ENCODE results near the gene TMEM243. TPM values are rescaled to one million over a fixed set of nuclear protein-coding genes. Genes with fewer than 3 reads are reported as not detected.
"Not testable (repeated sequence)": the region's sequence is repeated elsewhere in the genome, so short reads cannot be mapped to it uniquely, and the experiment has no call there.

TMEM243 gene
- total RNA-seq (10 to 100 TPM in 1 of 4 donors, 1 to 10 TPM in 3; 7.1 to 10.8 (median 8.7) TPM), polyA plus RNA-seq (11.2 TPM)
- long read RNA-seq, donor 1, transcript TMEM243-201 (4 exons, 1,063 nt), result minor isoform, 5 of 17 reads
- long read RNA-seq, donor 1, transcript TMEM243-203 (5 exons, 1,273 nt), result major isoform, 11 of 17 reads
- long read RNA-seq, donor 1, partial matches to known transcripts, result 0 of 17 reads
- long read RNA-seq, donor 1, other reads (novel, unspliced or antisense), result 1 of 17 reads
- long read RNA-seq, donor 2, transcript TMEM243-203 (5 exons, 1,273 nt), result major isoform, 6 of 8 reads
- long read RNA-seq, donor 2, partial matches to known transcripts, result 0 of 8 reads
- long read RNA-seq, donor 2, other reads (novel, unspliced or antisense), result 1 of 8 reads
- long read RNA-seq, donor 3, transcript TMEM243-203 (5 exons, 1,273 nt), result minor isoform, 5 of 28 reads
- long read RNA-seq, donor 3, transcript TMEM243-201 (4 exons, 1,063 nt), result major isoform, 16 of 28 reads
- long read RNA-seq, donor 3, partial matches to known transcripts, result 1 of 28 reads
- long read RNA-seq, donor 3, other reads (novel, unspliced or antisense), result 3 of 28 reads
- long read RNA-seq, donor 4, partial matches to known transcripts, result 0 of 3 reads
- long read RNA-seq, donor 4, other reads (novel, unspliced or antisense), result 1 of 3 reads

GRCh38 chr7:87219545-87220025 is at the start of gene TMEM243:
Gene TMEM243, minus strand, starts transcription at chr7:87219732. Its CDS starts 229 bp downstream, at chr7:87219503.
- ATAC-seq (peak; percentile 91 to 94), DNase-seq (peak; percentile 84 to 94 (median 93))
- peak within 1 kb of the TSS; percentile 83 for H3K4me3 ChIP-seq (ENCODE audit: low read length)
- H3K27me3 ChIP-seq (ENCODE audit: control insufficient read depth, insufficient read depth), result no peaks in the 10 kb centered on the region
- WGBS, result under 1% methylated on average over 41 of the region's 41 CpGs
- peak within 1 kb of the TSS; percentile 79 for H3K27ac ChIP-seq (ENCODE audit: low read length)
- peaks cover 2% of the 10 kb centered on the region for H3K4me1 ChIP-seq (ENCODE audit: control insufficient read depth, insufficient read depth, low read length)
- intact Hi-C loops (cut with DNase I), result loop anchor here in 3 of 4 donors (10.0 kb wide), 1 partner anchor 55 kb away; no protein-coding TSS in a partner anchor
- no peaks in the 10 kb centered on the region for H3K9me3 ChIP-seq (ENCODE audit: control insufficient read depth, low read length)

- no peaks in the 10 kb centered on the region for H3K4me1 ChIP-seq (ENCODE audit: control insufficient read depth, insufficient read depth, low read length)
- H3K27ac ChIP-seq (ENCODE audit: low read length), result no peak overlapping the region
- no peaks in the 10 kb centered on the region for H3K9me3 ChIP-seq (ENCODE audit: control insufficient read depth, low read length)
- no peaks in the 10 kb centered on the region for H3K27me3 ChIP-seq (ENCODE audit: control insufficient read depth, insufficient read depth)
- DNase-seq (no peak), ATAC-seq (no peak)
- intact Hi-C loops (cut with DNase I), result no loop called here
- 74% methylated on average over 3 of the region's 3 CpGs for WGBS
- H3K4me3 ChIP-seq (ENCODE audit: low read length), result no peak overlapping the region
Measured at GRCh38 chr7:87267239-87267900, 47.8 kb upstream of the TMEM243 start.

GRCh38 chr7:87263537-87263936 is 44.0 kb upstream of the TMEM243 start:
- Histone ChIP-seq H3K4me3 (ENCODE audit: low read length) (no peak overlapping the region), H3K9me3 (ENCODE audit: control insufficient read depth, low read length) (no peaks in the 10 kb centered on the region), H3K27me3 (ENCODE audit: control insufficient read depth, insufficient read depth) (no peaks in the 10 kb centered on the region), H3K27ac (ENCODE audit: low read length) (no peak overlapping the region), H3K4me1 (ENCODE audit: control insufficient read depth, insufficient read depth, low read length) (no peaks in the 10 kb centered on the region)
- WGBS, result 86% methylated on average over 8 of the region's 8 CpGs
- ATAC-seq (no peak), DNase-seq (no peak)
- intact Hi-C loops (cut with DNase I), result no loop called here

- no peaks in the 10 kb centered on the region for H3K9me3 ChIP-seq (ENCODE audit: control insufficient read depth, low read length)
- H3K27me3 ChIP-seq (ENCODE audit: control insufficient read depth, insufficient read depth), result no peaks in the 10 kb centered on the region
- DNase-seq (no peak), ATAC-seq (no peak)
- intact Hi-C loops (cut with DNase I), result no loop called here
- no peak overlapping the region for H3K4me3 ChIP-seq (ENCODE audit: low read length)
- 53% methylated on average over 3 of the region's 3 CpGs for WGBS
- no peak overlapping the region for H3K27ac ChIP-seq (ENCODE audit: low read length)
- H3K4me1 ChIP-seq (ENCODE audit: control insufficient read depth, insufficient read depth, low read length), result no peaks in the 10 kb centered on the region
Measured at GRCh38 chr7:87253589-87254087, 34.1 kb upstream of the TMEM243 start.

GRCh38 chr7:87245671-87246070 is 26.1 kb upstream of the TMEM243 start:
- DNase-seq; H3K4me1 ChIP-seq (ENCODE audit: control insufficient read depth, insufficient read depth, low read length); H3K27ac ChIP-seq (ENCODE audit: low read length); H3K9me3 ChIP-seq (ENCODE audit: control insufficient read depth, low read length); H3K27me3 ChIP-seq (ENCODE audit: control insufficient read depth, insufficient read depth); ATAC-seq; H3K4me3 ChIP-seq (ENCODE audit: low read length); intact Hi-C loops (cut with DNase I): not testable (repeated sequence)
- WGBS, result 86% methylated on average over 5 of the region's 5 CpGs

- intact Hi-C loops (cut with DNase I), result loop anchor here in 3 of 4 donors (10.0 kb wide), 2 partner anchors 304 to 314 kb away; no protein-coding TSS in a partner anchor
- H3K27me3 ChIP-seq (ENCODE audit: control insufficient read depth, insufficient read depth); DNase-seq; H3K27ac ChIP-seq (ENCODE audit: low read length); H3K9me3 ChIP-seq (ENCODE audit: control insufficient read depth, low read length); H3K4me3 ChIP-seq (ENCODE audit: low read length); H3K4me1 ChIP-seq (ENCODE audit: control insufficient read depth, insufficient read depth, low read length); ATAC-seq: not testable (repeated sequence)
- 43% methylated on average over 11 of the region's 11 CpGs for WGBS
Measured at GRCh38 chr7:87238464-87239051, 19.0 kb upstream of the TMEM243 start.

GRCh38 chr7:87234949-87235348 is 15.4 kb upstream of the TMEM243 start:
- no peak overlapping the region for H3K27ac ChIP-seq (ENCODE audit: low read length)
- ATAC-seq, result no peak
- H3K9me3 ChIP-seq (ENCODE audit: control insufficient read depth, low read length), result no peaks in the 10 kb centered on the region
- H3K4me3 ChIP-seq (ENCODE audit: low read length), result no peak overlapping the region
- intact Hi-C loops (cut with DNase I), result loop anchor here (5.0 to 10.0 kb wide), 3 partner anchors 300 to 310 kb away; no protein-coding TSS in a partner anchor
- H3K4me1 ChIP-seq (ENCODE audit: control insufficient read depth, insufficient read depth, low read length), result peaks cover 5% of the 10 kb centered on the region
- DNase-seq, result no peak
- no peaks in the 10 kb centered on the region for H3K27me3 ChIP-seq (ENCODE audit: control insufficient read depth, insufficient read depth)

GRCh38 chr7:87231711-87232110 is 12.2 kb upstream of the TMEM243 start:
- Histone ChIP-seq H3K27ac (ENCODE audit: low read length) (no peak overlapping the region), H3K4me1 (ENCODE audit: control insufficient read depth, insufficient read depth, low read length) (peaks cover 5% of the 10 kb centered on the region), H3K4me3 (ENCODE audit: low read length) (no peak overlapping the region), H3K27me3 (ENCODE audit: control insufficient read depth, insufficient read depth) (no peaks in the 10 kb centered on the region), H3K9me3 (ENCODE audit: control insufficient read depth, low read length) (no peaks in the 10 kb centered on the region)
- ATAC-seq, result no peak
- no peak for DNase-seq
- intact Hi-C loops (cut with DNase I), result loop anchor here (5.0 to 10.0 kb wide), 3 partner anchors 297 to 307 kb away; no protein-coding TSS in a partner anchor

- Histone ChIP-seq H3K27ac (ENCODE audit: low read length) (no peak overlapping the region), H3K27me3 (ENCODE audit: control insufficient read depth, insufficient read depth) (no peaks in the 10 kb centered on the region), H3K9me3 (ENCODE audit: control insufficient read depth, low read length) (no peaks in the 10 kb centered on the region), H3K4me1 (ENCODE audit: control insufficient read depth, insufficient read depth, low read length) (peaks cover 5% of the 10 kb centered on the region), H3K4me3 (ENCODE audit: low read length) (no peak overlapping the region)
- ATAC-seq, result peak; percentile 86 to 87
- peak; percentile 40 to 81 (median 65) for DNase-seq
- intact Hi-C loops (cut with DNase I), result loop anchor here (5.0 to 10.0 kb wide), 3 partner anchors 296 to 306 kb away; no protein-coding TSS in a partner anchor
- WGBS, result 46% methylated on average over 7 of the region's 7 CpGs
Measured at GRCh38 chr7:87231258-87231657, 11.7 kb upstream of the TMEM243 start.

GRCh38 chr7:87226495-87226894 is 7.0 kb upstream of the TMEM243 start:
- H3K4me3 ChIP-seq (ENCODE audit: low read length), result no peak overlapping the region
- H3K27ac ChIP-seq (ENCODE audit: low read length), result no peak overlapping the region
- H3K4me1 ChIP-seq (ENCODE audit: control insufficient read depth, insufficient read depth, low read length), result peaks cover 5% of the 10 kb centered on the region
- intact Hi-C loops (cut with DNase I), result loop anchor here in 1 of 4 donors (10.0 kb wide), 1 partner anchor 62 kb away; no protein-coding TSS in a partner anchor
- no peak for DNase-seq
- no peak for ATAC-seq
- H3K9me3 ChIP-seq (ENCODE audit: control insufficient read depth, low read length), result no peaks in the 10 kb centered on the region
- 76% methylated on average over 3 of the region's 3 CpGs for WGBS
- H3K27me3 ChIP-seq (ENCODE audit: control insufficient read depth, insufficient read depth), result no peaks in the 10 kb centered on the region

All from right cardiac atrium (tissue), 5 donors.